GM20000 (cell line): ENCODE data around the gene SLC41A1.

ENCODE experiments used
- DNase-seq: peaks from one replicate; pipeline ENCODE4 v3.0.0; 2012; ENCODE audit warnings: low spot score
- CTCF ChIP-seq: IDR thresholded peaks from 2 replicates; pipeline ENCODE4 v1.5.1; 2012; ENCODE audit warnings: mild to moderate bottlenecking, control low read depth; ENCODE audit errors: extremely low read depth, missing control alignments

Gene SLC41A1

DNA sequence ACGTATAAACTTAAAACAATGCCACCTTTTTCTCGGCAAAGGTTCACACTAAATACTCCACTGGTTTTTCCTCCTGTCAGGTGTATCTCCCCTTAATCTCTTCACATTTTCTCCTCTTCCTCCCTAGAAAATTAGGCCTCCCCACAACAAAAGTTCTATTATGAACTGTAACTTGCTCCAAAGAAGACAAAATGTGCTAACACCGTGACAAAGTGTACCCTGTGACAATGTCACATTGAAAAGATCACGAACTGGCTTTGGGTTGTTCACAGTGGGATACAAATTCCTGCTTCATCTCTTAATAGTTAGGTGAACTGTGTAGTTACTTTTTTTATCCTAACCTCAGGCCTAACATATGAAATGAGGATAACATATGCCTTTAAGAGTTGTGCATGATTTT lies 69.0 kb downstream of the SLC41A1 start:
- no peak for DNase-seq
- TF ChIP-seq CTCF: no peak

DNA sequence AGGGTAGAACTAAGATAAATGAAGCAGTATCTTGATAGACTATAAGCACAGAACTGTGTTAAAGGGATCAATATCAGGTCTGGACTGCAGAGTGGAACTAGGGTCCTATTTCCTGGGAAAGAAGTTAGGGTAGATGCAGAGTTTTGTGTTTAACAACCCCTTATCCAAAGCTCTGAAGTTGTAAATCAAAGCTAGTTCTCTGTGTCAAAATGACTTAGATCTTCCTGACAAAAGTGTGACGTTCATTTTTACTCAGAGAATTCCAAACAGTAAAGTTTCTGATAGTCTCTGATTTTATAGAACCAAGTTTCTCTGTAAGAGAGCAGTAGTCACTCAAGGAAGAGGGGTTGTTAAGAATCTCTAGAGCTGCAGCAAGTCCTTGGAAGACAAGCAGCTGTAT lies 71.3 kb downstream of the SLC41A1 start:
- TF ChIP-seq CTCF: no peak
- no peak for DNase-seq

DNA sequence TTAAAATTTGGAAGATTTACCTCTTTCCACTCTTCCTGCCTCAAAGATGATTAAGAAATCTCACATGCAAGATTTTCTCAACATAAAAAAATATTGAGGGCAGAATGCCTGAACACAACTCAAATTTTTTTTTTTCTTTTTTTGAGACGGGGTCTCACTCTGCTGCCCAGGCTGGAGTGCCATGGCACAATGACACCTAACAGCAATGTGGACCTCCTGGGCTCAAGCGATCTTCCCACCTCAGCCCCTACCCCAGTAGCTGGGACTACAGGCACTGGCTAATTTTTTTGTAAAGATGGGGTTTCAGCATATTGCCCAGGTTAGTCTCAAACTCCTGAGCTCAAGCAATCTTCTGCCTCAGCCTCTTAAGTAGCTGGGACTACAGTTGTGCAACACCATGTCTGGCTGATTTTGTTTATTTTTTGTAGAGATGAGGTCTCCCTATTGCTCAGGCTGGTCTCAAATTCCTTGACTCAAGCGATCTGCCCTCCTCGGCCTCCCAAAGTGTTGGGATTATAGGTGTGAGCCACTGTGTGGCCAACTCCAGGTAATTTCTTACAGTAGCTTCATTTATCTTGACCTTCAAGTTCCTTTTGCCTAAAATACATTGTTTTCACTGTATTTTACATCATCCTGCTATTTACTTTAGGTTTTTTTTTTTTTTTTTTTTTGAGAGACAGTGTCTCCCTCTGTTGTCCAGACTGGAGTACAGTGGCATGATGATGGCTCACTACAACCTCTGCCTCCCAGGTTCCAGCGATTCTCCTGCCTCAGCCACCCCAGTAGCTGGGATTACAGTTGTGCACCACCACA lies 73.4 kb downstream of the SLC41A1 start:
- TF ChIP-seq CTCF: no peak
- DNase-seq: no peak
